WTC11 (cell line): ENCODE data around the gene SORCS1. TPM values are rescaled to one million over a fixed set of nuclear protein-coding genes. Genes with fewer than 3 reads are reported as not detected.

Experiments used
- ATAC-seq: fragments of 200-7000 bp; cut with Tn5 transposase; 2 replicates; pipeline ENCODE4 v1.10.0; 2021; ENCODE audit warnings: mild to moderate bottlenecking, moderate library complexity
- CTCF ChIA-PET: fragments of 300-600 bp; sonication (Branson Sonifier 250); formaldehyde crosslinking; loops from one replicate; lab custom pipeline; 2021; ENCODE audit warnings: antibody characterized with exemption; lab: Charles Lee
- POLR2A ChIA-PET: fragments of 350-600 bp; sonication (Branson Sonifier 250); formaldehyde crosslinking; loops from one replicate; lab custom pipeline; 2021; ENCODE audit warnings: antibody characterized with exemption; lab: Charles Lee
- DNase-seq: peaks from one replicate; pipeline ENCODE4 v3.0.0; 2021; ENCODE audit warnings: low spot score
- H3K27ac Mint-ChIP-seq: 2 replicates; pipeline ENCODE4 v1.8.0; 2021; ENCODE audit warnings: mixed read lengths
- H3K27me3 Mint-ChIP-seq: 2 replicates; pipeline ENCODE4 v1.8.0; 2021; ENCODE audit warnings: low read depth, mild to moderate bottlenecking, moderate library complexity, mixed read lengths
- H3K36me3 Mint-ChIP-seq: 2 replicates; pipeline ENCODE4 v1.8.0; 2021; ENCODE audit warnings: mixed read lengths
- H3K4me1 Mint-ChIP-seq: 2 replicates; pipeline ENCODE4 v1.8.0; 2022; ENCODE audit warnings: mixed read lengths
- H3K4me3 Mint-ChIP-seq: 2 replicates; pipeline ENCODE4 v1.8.0; 2021; ENCODE audit warnings: mild to moderate bottlenecking, moderate library complexity, mixed read lengths
- H3K9me3 Mint-ChIP-seq: 2 replicates; pipeline ENCODE4 v1.8.0; 2021; ENCODE audit warnings: mixed read lengths
- CBFB ChIP-seq: sonication (generic); formaldehyde crosslinking; IDR thresholded peaks from 2 replicates; pipeline ENCODE4 v1.8.1; 2022; ENCODE audit warnings: mild to moderate bottlenecking, low read depth, missing genetic modification reagents
- CREB1 ChIP-seq: sonication (generic); formaldehyde crosslinking; IDR thresholded peaks from 2 replicates; pipeline ENCODE4 v1.8.0; 2023; ENCODE audit warnings: mild to moderate bottlenecking, missing genetic modification reagents
- E2F5 ChIP-seq: sonication (generic); formaldehyde crosslinking; IDR thresholded peaks from 2 replicates; pipeline ENCODE4 v1.8.1; 2022; ENCODE audit warnings: mild to moderate bottlenecking, moderate library complexity, missing genetic modification reagents
- EMX1 ChIP-seq: fragments of 250-450 bp; sonication (Bioruptor Pico); IDR thresholded peaks from 2 replicates; pipeline ENCODE4 v1.8.0; 2021; ENCODE audit warnings: mild to moderate bottlenecking
- ETV6 ChIP-seq: sonication (generic); formaldehyde crosslinking; IDR thresholded peaks from 2 replicates; pipeline ENCODE4 v1.8.1; 2022; ENCODE audit warnings: mild to moderate bottlenecking, missing genetic modification reagents
- GRHL2 ChIP-seq: fragments of 250-450 bp; sonication (Bioruptor Pico); IDR thresholded peaks from 2 replicates; pipeline ENCODE4 v1.8.0; 2022; ENCODE audit warnings: mild to moderate bottlenecking, moderate library complexity; ENCODE audit not compliant: insufficient replicate concordance, severe bottlenecking
- GTF2I ChIP-seq: fragments of 250-450 bp; sonication (Bioruptor Pico); conservative IDR thresholded peaks from 2 replicates; pipeline ENCODE4 v1.4.0; 2021; ENCODE audit warnings: mild to moderate bottlenecking
- JUN ChIP-seq: sonication (generic); formaldehyde crosslinking; IDR thresholded peaks from 2 replicates; pipeline ENCODE4 v1.8.0; 2023; ENCODE audit warnings: mild to moderate bottlenecking, missing genetic modification reagents
- MAX ChIP-seq: sonication (generic); formaldehyde crosslinking; IDR thresholded peaks from 2 replicates; pipeline ENCODE4 v1.8.0; 2022; ENCODE audit warnings: mild to moderate bottlenecking, missing genetic modification reagents
- MYBL2 ChIP-seq: sonication (generic); formaldehyde crosslinking; IDR thresholded peaks from 2 replicates; pipeline ENCODE4 v1.8.1; 2023; ENCODE audit warnings: mild to moderate bottlenecking, moderate library complexity, missing genetic modification reagents
- NFATC4 ChIP-seq: fragments of 250-450 bp; sonication (Bioruptor Pico); IDR thresholded peaks from 2 replicates; pipeline ENCODE4 v1.9.0; 2021; ENCODE audit warnings: mild to moderate bottlenecking
- NR1H2 ChIP-seq: sonication (generic); formaldehyde crosslinking; IDR thresholded peaks from 2 replicates; pipeline ENCODE4 v1.9.0; 2021; ENCODE audit warnings: mild to moderate bottlenecking, moderate library complexity, missing genetic modification reagents
- PRDM15 ChIP-seq: sonication (generic); formaldehyde crosslinking; IDR thresholded peaks from 2 replicates; pipeline ENCODE4 v1.8.0; 2022; ENCODE audit warnings: missing genetic modification reagents
- PREB ChIP-seq: sonication (generic); formaldehyde crosslinking; IDR thresholded peaks from 2 replicates; pipeline ENCODE4 v1.8.1; 2022; ENCODE audit warnings: mild to moderate bottlenecking, missing genetic modification reagents, moderate library complexity, borderline replicate concordance
- SOX15 ChIP-seq: fragments of 250-450 bp; sonication (Bioruptor Pico); IDR thresholded peaks from 2 replicates; pipeline ENCODE4 v1.9.0; 2021; ENCODE audit warnings: mild to moderate bottlenecking
- STAT6 ChIP-seq: sonication (generic); formaldehyde crosslinking; conservative IDR thresholded peaks from 2 replicates; pipeline ENCODE4 v1.8.1; 2023; ENCODE audit warnings: mild to moderate bottlenecking, low read depth, missing genetic modification reagents, moderate library complexity
- TCF7 ChIP-seq: sonication (generic); formaldehyde crosslinking; IDR thresholded peaks from 2 replicates; pipeline ENCODE4 v1.8.0; 2022; ENCODE audit warnings: mild to moderate bottlenecking, low read depth, missing genetic modification reagents, moderate library complexity
- TEAD1 ChIP-seq: sonication (generic); formaldehyde crosslinking; IDR thresholded peaks from 2 replicates; pipeline ENCODE4 v1.8.0; 2022; ENCODE audit warnings: mild to moderate bottlenecking, missing genetic modification reagents
- TEAD4 ChIP-seq: sonication (generic); formaldehyde crosslinking; IDR thresholded peaks from 2 replicates; pipeline ENCODE4 v1.8.0; 2022; ENCODE audit warnings: mild to moderate bottlenecking, missing genetic modification reagents
- USF2 ChIP-seq: sonication (generic); formaldehyde crosslinking; IDR thresholded peaks from 2 replicates; pipeline ENCODE4 v1.8.1; 2023; ENCODE audit warnings: mild to moderate bottlenecking, missing genetic modification reagents, moderate library complexity
- ZBTB21 ChIP-seq: sonication (generic); formaldehyde crosslinking; IDR thresholded peaks from 2 replicates; pipeline ENCODE4 v1.8.1; 2023; ENCODE audit warnings: mild to moderate bottlenecking, missing genetic modification reagents, borderline replicate concordance
- ZMAT4 ChIP-seq: fragments of 250-450 bp; sonication (Bioruptor Pico); IDR thresholded peaks from 2 replicates; pipeline ENCODE4 v1.9.0; 2021; ENCODE audit warnings: mild to moderate bottlenecking
- ZNF423 ChIP-seq: fragments of 250-450 bp; sonication (Bioruptor Pico); IDR thresholded peaks from 2 replicates; pipeline ENCODE4 v2.1.2; 2022; ENCODE audit warnings: mild to moderate bottlenecking, moderate library complexity
- ZNF671 ChIP-seq: fragments of 250-450 bp; sonication (Bioruptor Pico); IDR thresholded peaks from 2 replicates; pipeline ENCODE4 v1.8.0; 2021; ENCODE audit warnings: mild to moderate bottlenecking
- total RNA-seq: library from RNA; stranded (reverse); gene quantifications from 3 replicates; pipeline ENCODE4 v1.2.3, GENCODE V29; 2021

The SORCS1 gene
- total RNA-seq, 1 experiment from 2014 or later = 3.3 TPM

GRCh38 chr10:106557053-106557452 lies 607.5 kb downstream of the SORCS1 start:
- Mint-ChIP-seq H3K9me3 (no peaks in the 10 kb centered on the region), H3K4me3 (no peak overlapping the region), H3K27ac (no peak overlapping the region), H3K4me1 (peaks cover 7% of the 10 kb centered on the region), H3K36me3 (no peaks in the 10 kb centered on the region), H3K27me3 (peaks cover 2% of the 10 kb centered on the region; the same call in 1 of the 2 replicates)
- ChIA-PET CTCF (interaction anchor here (1.3 kb wide), 2 partner anchors 15 to 89 kb away, joined by 3 read pairs; no protein-coding TSS in a partner anchor), POLR2A (interaction anchor here (0.6 kb wide), 1 partner anchor 33 kb away, joined by 3 read pairs; no protein-coding TSS in a partner anchor)
- DNase-seq (no peak), ATAC-seq (no peak)
- TF ChIP-seq CBFB (CRISPR knock-in tag) (no peak), ZNF423 (CRISPR knock-in tag) (no peak), ZBTB21 (CRISPR knock-in tag) (no peak), NR1H2 (CRISPR knock-in tag) (no peak)

GRCh38 chr10:106555599-106555998 lies 608.9 kb downstream of the SORCS1 start:
- TF ChIP-seq NFATC4 (CRISPR knock-in tag) (no peak), TCF7 (CRISPR knock-in tag) (no peak), E2F5 (no peak), STAT6 (CRISPR knock-in tag) (no peak), PRDM15 (CRISPR knock-in tag) (no peak), CREB1 (no peak), MAX (no peak), ZMAT4 (CRISPR knock-in tag) (no peak), TEAD1 (CRISPR knock-in tag) (no peak), SOX15 (CRISPR knock-in tag) (no peak)
- H3K27ac Mint-ChIP-seq = no peak overlapping the region
- H3K9me3 Mint-ChIP-seq = no peaks in the 10 kb centered on the region
- CTCF ChIA-PET = interaction anchor here (0.6 to 1.3 kb wide), 3 partner anchors 16 to 88 kb away, joined by 3 to 5 read pairs (median 3); no protein-coding TSS in a partner anchor
- POLR2A ChIA-PET = no interaction called here
- peaks cover 7% of the 10 kb centered on the region for H3K4me1 Mint-ChIP-seq
- H3K27me3 Mint-ChIP-seq = peaks cover 5% of the 10 kb centered on the region
- DNase-seq (peak; percentile 16), ATAC-seq (peak; percentile 95)
- H3K4me3 Mint-ChIP-seq = no peak overlapping the region
- H3K36me3 Mint-ChIP-seq = no peaks in the 10 kb centered on the region

- H3K4me1 Mint-ChIP-seq = no peaks in the 10 kb centered on the region
- no peak overlapping the region for H3K4me3 Mint-ChIP-seq
- no peak for ATAC-seq
- peaks cover 14% of the 10 kb centered on the region for H3K27me3 Mint-ChIP-seq
- POLR2A ChIA-PET = no interaction called here
- no peak for DNase-seq
- H3K9me3 Mint-ChIP-seq = no peaks in the 10 kb centered on the region
- no peak overlapping the region for H3K27ac Mint-ChIP-seq
- CTCF ChIA-PET = no interaction called here
- no peaks in the 10 kb centered on the region for H3K36me3 Mint-ChIP-seq
- TF ChIP-seq MYBL2 (CRISPR knock-in tag) (no peak), GRHL2 (CRISPR knock-in tag) (no peak), GTF2I (no peak), PREB (CRISPR knock-in tag) (no peak), TEAD4 (CRISPR knock-in tag) (no peak), ZNF671 (CRISPR knock-in tag) (no peak), ZNF423 (CRISPR knock-in tag) (no peak), EMX1 (no peak), ETV6 (no peak), USF2 (CRISPR knock-in tag) (no peak), JUN (CRISPR knock-in tag) (no peak)
These were observed 612.9 kb downstream of the SORCS1 start for GRCh38 chr10:106551501-106552062.
